ENCODE measurements around the gene SEC61B. TPM values are rescaled to one million over a fixed set of nuclear protein-coding genes. Genes with fewer than 3 reads are reported as not detected.

SEC61B gene
- 131 TPM for total RNA-seq (ENCODE audit: unreplicated experiment)
- long read RNA-seq, transcript SEC61B-201 (4 exons, 545 nt): major isoform, 151 of 158 reads
- long read RNA-seq, partial matches to known transcripts: 3 of 158 reads
- long read RNA-seq, other reads (novel, unspliced or antisense): 3 of 158 reads

DNA sequence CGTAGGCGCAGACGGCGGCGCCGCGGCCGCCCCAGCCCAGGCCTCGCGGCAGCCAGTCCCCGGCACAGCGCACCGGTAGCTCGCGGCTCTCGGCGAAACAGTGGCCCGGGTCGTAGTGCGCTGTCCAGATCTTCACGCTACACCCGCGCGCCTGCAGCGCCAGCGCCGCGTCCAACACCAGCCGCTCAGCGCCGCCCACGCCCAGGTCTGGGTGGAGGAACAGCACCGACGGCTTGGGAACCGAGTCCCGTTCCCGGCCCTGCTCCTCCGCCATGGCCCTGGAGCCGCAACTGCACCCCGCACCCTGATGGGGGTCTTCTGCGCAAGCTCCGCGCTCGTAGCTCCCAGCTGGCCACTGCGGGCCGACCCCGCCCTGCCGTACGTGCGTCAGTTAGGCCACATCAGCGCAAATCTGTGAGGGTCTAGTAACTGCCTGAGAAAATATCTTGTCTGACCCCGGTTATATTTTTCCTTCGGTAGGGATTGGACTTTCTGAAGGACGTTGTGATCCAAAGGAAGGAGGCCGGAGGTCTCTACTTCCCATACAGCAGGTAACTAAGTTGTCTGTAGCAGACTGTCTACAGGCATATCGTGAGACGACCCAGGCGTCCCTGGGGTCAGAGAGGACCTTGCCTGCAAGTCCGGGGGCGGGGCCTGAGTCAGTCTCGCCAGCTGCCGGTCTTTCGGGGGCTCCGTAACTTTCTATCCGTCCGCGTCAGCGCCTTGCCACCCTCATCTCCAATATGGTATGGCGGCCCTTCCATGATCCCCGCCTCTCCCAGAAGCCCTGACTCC lies at the start of gene SEC61B, which contains the start of gene ALG2:
SEC61B (plus strand) TSS at position 662 of the 795 bp plus-strand sequence; CDS start at position 744, 82 bp downstream.
ALG2 (minus strand) TSS at position 322 of the 795 bp plus-strand sequence; CDS start at position 274, 48 bp downstream.
- peaks cover 15% of the 10 kb centered on the region for H3K9me3 Mint-ChIP-seq (ENCODE audit: unreplicated experiment)
- H3K4me1 Mint-ChIP-seq (ENCODE audit: low read depth, unreplicated experiment): peaks cover 18% of the 10 kb centered on the region
- TF ChIP-seq CTCF (IDR thresholded peaks at IDR 0.05; ENCODE audit: partially characterized antibody, unreplicated experiment): no peak
- H3K27ac Mint-ChIP-seq (ENCODE audit: unreplicated experiment): peak within 1 kb of the TSS; percentile 100
- peaks cover 18% of the 10 kb centered on the region for H3K27me3 Mint-ChIP-seq (ENCODE audit: unreplicated experiment)
- peak within 1 kb of the TSS; percentile 100 for H3K4me3 Mint-ChIP-seq (ENCODE audit: unreplicated experiment)
- H3K36me3 Mint-ChIP-seq (ENCODE audit: unreplicated experiment): peaks cover 5% of the 10 kb centered on the region
- DNase-seq: peak; percentile 96

- TF ChIP-seq CTCF (IDR thresholded peaks at IDR 0.05; ENCODE audit: partially characterized antibody, unreplicated experiment): no peak
- H3K36me3 Mint-ChIP-seq (ENCODE audit: unreplicated experiment): no peaks in the 10 kb centered on the region
- peaks cover 63% of the 10 kb centered on the region for H3K4me1 Mint-ChIP-seq (ENCODE audit: low read depth, unreplicated experiment)
- H3K27me3 Mint-ChIP-seq (ENCODE audit: unreplicated experiment): peaks cover 18% of the 10 kb centered on the region
- DNase-seq: no peak
- H3K4me3 Mint-ChIP-seq (ENCODE audit: unreplicated experiment): no peak overlapping the region
- peak overlapping the region; percentile 31 for H3K27ac Mint-ChIP-seq (ENCODE audit: unreplicated experiment)
- H3K9me3 Mint-ChIP-seq (ENCODE audit: unreplicated experiment): peaks cover 22% of the 10 kb centered on the region
Measured at GRCh38 chr9:99173570-99174504, 48.2 kb upstream of the SEC61B start.

DNA sequence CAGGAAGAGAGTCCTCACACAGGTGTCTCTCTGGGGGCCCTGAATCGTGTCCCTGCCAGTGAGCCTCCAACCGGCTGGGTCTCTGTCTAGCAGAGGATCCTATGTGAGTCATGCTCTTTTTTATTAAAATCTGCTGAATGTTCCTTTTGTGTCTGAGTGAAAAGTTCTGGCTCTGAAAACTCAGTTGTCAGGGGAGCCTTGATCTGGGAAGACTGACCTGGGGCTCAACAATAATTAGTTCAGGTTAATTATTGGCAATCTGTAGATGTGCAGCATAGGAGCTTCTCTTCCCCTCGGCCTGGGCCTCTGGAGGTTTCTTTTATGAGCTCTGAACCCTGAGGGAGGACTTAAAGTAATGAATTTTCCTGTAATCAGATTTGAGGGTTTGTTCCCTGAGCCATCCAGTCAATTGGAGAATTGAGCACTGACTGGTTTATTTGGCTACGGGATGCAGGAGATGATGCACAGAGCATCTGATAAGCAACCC lies 45.5 kb upstream of the SEC61B start:
- DNase-seq: no peak
- peaks cover 23% of the 10 kb centered on the region for H3K9me3 Mint-ChIP-seq (ENCODE audit: unreplicated experiment)
- H3K4me1 Mint-ChIP-seq (ENCODE audit: low read depth, unreplicated experiment): peaks cover 40% of the 10 kb centered on the region
- TF ChIP-seq CTCF (IDR thresholded peaks at IDR 0.05; ENCODE audit: partially characterized antibody, unreplicated experiment): no peak
- H3K36me3 Mint-ChIP-seq (ENCODE audit: unreplicated experiment): no peaks in the 10 kb centered on the region
- no peak overlapping the region for H3K27ac Mint-ChIP-seq (ENCODE audit: unreplicated experiment)
- peaks cover 16% of the 10 kb centered on the region for H3K27me3 Mint-ChIP-seq (ENCODE audit: unreplicated experiment)
- peak overlapping the region; percentile 1 for H3K4me3 Mint-ChIP-seq (ENCODE audit: unreplicated experiment)

- H3K9me3 Mint-ChIP-seq (ENCODE audit: unreplicated experiment): peaks cover 14% of the 10 kb centered on the region
- no peak overlapping the region for H3K27ac Mint-ChIP-seq (ENCODE audit: unreplicated experiment)
- DNase-seq: no peak
- H3K36me3 Mint-ChIP-seq (ENCODE audit: unreplicated experiment): no peaks in the 10 kb centered on the region
- TF ChIP-seq CTCF (IDR thresholded peaks at IDR 0.05; ENCODE audit: partially characterized antibody, unreplicated experiment): no peak
- H3K4me1 Mint-ChIP-seq (ENCODE audit: low read depth, unreplicated experiment): peaks cover 28% of the 10 kb centered on the region
- no peak overlapping the region for H3K4me3 Mint-ChIP-seq (ENCODE audit: unreplicated experiment)
- H3K27me3 Mint-ChIP-seq (ENCODE audit: unreplicated experiment): peaks cover 6% of the 10 kb centered on the region
Measured at GRCh38 chr9:99177576-99178366, 44.3 kb upstream of the SEC61B start.

All from glutamatergic neuron (in vitro differentiated cells).